ENCODE results near the gene DSC2. TPM values are rescaled to one million over a fixed set of nuclear protein-coding genes. Genes with fewer than 3 reads are reported as not detected.
"Not testable (repeated sequence)": the region's sequence is repeated elsewhere in the genome, so short reads cannot be mapped to it uniquely, and the experiment has no call there.

The DSC2 gene
- total RNA-seq, 2 experiments from 2014 or later: not detected

- H3K9me3 Mint-ChIP-seq: peaks cover 12% of the 10 kb centered on the region
- H3K27ac Mint-ChIP-seq: no peak overlapping the region
- ChIA-PET CTCF (no interaction called here), POLR2A (no interaction called here)
- intact Hi-C loops (cut with micrococcal nuclease): no loop called here
- H3K27me3 Mint-ChIP-seq: peaks cover 35% of the 10 kb centered on the region
- no peak overlapping the region for H3K4me3 Mint-ChIP-seq
- no peaks in the 10 kb centered on the region for H3K4me1 Mint-ChIP-seq (ENCODE audit: low read depth)
- peaks cover 12% of the 10 kb centered on the region for H3K36me3 Mint-ChIP-seq
- DNase-seq: no peak
Observed at GRCh38 chr18:31039426-31039825, 62.8 kb downstream of the DSC2 start.

GRCh38 chr18:31037686-31038085 is 64.5 kb downstream of the DSC2 start:
- H3K4me1 Mint-ChIP-seq (ENCODE audit: low read depth); H3K27ac Mint-ChIP-seq; H3K36me3 Mint-ChIP-seq; intact Hi-C loops (cut with micrococcal nuclease); DNase-seq; H3K4me3 Mint-ChIP-seq; H3K9me3 Mint-ChIP-seq; CTCF ChIA-PET; POLR2A ChIA-PET: not testable (repeated sequence)
- H3K27me3 Mint-ChIP-seq: peaks cover 21% of the 10 kb centered on the region

GRCh38 chr18:31034541-31034940 is 67.7 kb downstream of the DSC2 start:
- ChIA-PET POLR2A (no interaction called here), CTCF (interaction anchor here (0.6 kb wide), 1 partner anchor 76 kb away, joined by 4 read pairs; no protein-coding TSS in a partner anchor)
- H3K27ac Mint-ChIP-seq: no peak overlapping the region
- H3K9me3 Mint-ChIP-seq: no peaks in the 10 kb centered on the region
- H3K36me3 Mint-ChIP-seq: no peaks in the 10 kb centered on the region
- DNase-seq: no peak
- no peak overlapping the region for H3K4me3 Mint-ChIP-seq
- intact Hi-C loops (cut with micrococcal nuclease): no loop called here
- no peaks in the 10 kb centered on the region for H3K4me1 Mint-ChIP-seq (ENCODE audit: low read depth)
- H3K27me3 Mint-ChIP-seq: peaks cover 3% of the 10 kb centered on the region

- H3K36me3 Mint-ChIP-seq: no peaks in the 10 kb centered on the region
- ChIA-PET POLR2A (no interaction called here), CTCF (no interaction called here)
- H3K4me1 Mint-ChIP-seq (ENCODE audit: low read depth): no peaks in the 10 kb centered on the region
- H3K9me3 Mint-ChIP-seq: no peaks in the 10 kb centered on the region
- H3K4me3 Mint-ChIP-seq: no peak overlapping the region
- no peak overlapping the region for H3K27ac Mint-ChIP-seq
- DNase-seq: no peak
- intact Hi-C loops (cut with micrococcal nuclease): no loop called here
- H3K27me3 Mint-ChIP-seq: no peaks in the 10 kb centered on the region
Observed at GRCh38 chr18:31030574-31031278, 71.5 kb downstream of the DSC2 start.

GRCh38 chr18:31015715-31016434 is 86.3 kb downstream of the DSC2 start:
- CTCF ChIA-PET: no interaction called here

GRCh38 chr18:31011455-31011854 is 90.8 kb downstream of the DSC2 start:
- H3K36me3 Mint-ChIP-seq; H3K4me3 Mint-ChIP-seq; H3K4me1 Mint-ChIP-seq (ENCODE audit: low read depth); CTCF ChIA-PET; H3K27me3 Mint-ChIP-seq; H3K9me3 Mint-ChIP-seq; DNase-seq; intact Hi-C loops (cut with micrococcal nuclease); H3K27ac Mint-ChIP-seq; POLR2A ChIA-PET: not testable (repeated sequence)

More at GRCh38 chr18:31015715-31016434, 86.3 kb downstream of the DSC2 start:
- intact Hi-C loops (cut with micrococcal nuclease): no loop called here
- H3K27me3 Mint-ChIP-seq: no peaks in the 10 kb centered on the region
- H3K36me3 Mint-ChIP-seq: no peaks in the 10 kb centered on the region
- POLR2A ChIA-PET: no interaction called here
- no peak overlapping the region for H3K4me3 Mint-ChIP-seq
- no peaks in the 10 kb centered on the region for H3K4me1 Mint-ChIP-seq (ENCODE audit: low read depth)
- peaks cover 10% of the 10 kb centered on the region for H3K9me3 Mint-ChIP-seq
- no peak for DNase-seq
- no peak overlapping the region for H3K27ac Mint-ChIP-seq

GRCh38 chr18:31010601-31011000 is 91.6 kb downstream of the DSC2 start:
- Mint-ChIP-seq H3K4me3 (no peak overlapping the region), H3K9me3 (peaks cover 3% of the 10 kb centered on the region), H3K27me3 (no peaks in the 10 kb centered on the region), H3K27ac (no peak overlapping the region), H3K4me1 (ENCODE audit: low read depth) (no peaks in the 10 kb centered on the region), H3K36me3 (no peaks in the 10 kb centered on the region)
- intact Hi-C loops (cut with micrococcal nuclease): no loop called here
- POLR2A ChIA-PET: no interaction called here
- no peak for DNase-seq
- CTCF ChIA-PET: no interaction called here

Other genes starting within 250 kb of the DSC2 start
- not detected for gene DSC3, start 59.7 kb downstream of the DSC2 start, total RNA-seq
- under 1 TPM in 1 of 2 experiments, not detected in 1; 0.05 TPM for gene DSC1, start 60.4 kb upstream of the DSC2 start, total RNA-seq
- gene DSG1, start 215.7 kb upstream of the DSC2 start, total RNA-seq: not detected

All from activated CD4-positive, alpha-beta memory T cell treated with anti-CD3 and anti-CD28 coated beads for 36 hours (primary cell).